Thyroid gland (tissue), 4 donors: Measurements from ENCODE around the gene SLC24A3. TPM values are rescaled to one million over a fixed set of nuclear protein-coding genes. Genes with fewer than 3 reads are reported as not detected.

ENCODE experiments used
- DNase-seq, 2 donors: peaks; one replicate each; pipeline ENCODE4 v3.0.0-alpha.2; 2019
- H3K27ac ChIP-seq, 3 donors: fragments of 200-600 bp; sonication (generic); 1 replicate in 2 of 3; 2 replicates in 1 of 3; pipeline ENCODE4 v1.5.1; 2016 to 2019; ENCODE audit warnings: mild to moderate bottlenecking in 1 of 3, moderate library complexity in 1 of 3
- H3K27me3 ChIP-seq: fragments of 200-600 bp; sonication (generic); one replicate; pipeline ENCODE4 v1.5.1; 2019
- H3K36me3 ChIP-seq, 2 donors: fragments of 200-600 bp; sonication (generic); one replicate each; pipeline ENCODE4 v1.5.1; 2016 to 2019
- H3K4me1 ChIP-seq, 2 donors: fragments of 200-600 bp; sonication (generic); one replicate each; pipeline ENCODE4 v1.5.1; 2017 to 2019
- H3K4me3 ChIP-seq, 3 donors: fragments of 200-600 bp; sonication (generic); replicated peaks in 1 of 3; 1 replicate in 2 of 3; 2 replicates in 1 of 3; pipeline ENCODE4 v1.5.1; 2016; ENCODE audit warnings: mild to moderate bottlenecking in 1 of 3
- H3K9me3 ChIP-seq: fragments of 200-600 bp; sonication (generic); one replicate; pipeline ENCODE4 v1.5.1; 2017
- CTCF ChIP-seq, 6 experiments: fragments of 200-600 bp in 3 of 6; fragments of 450-650 bp in 3 of 6; sonication (generic) in 3 of 6; IDR thresholded peaks; one replicate each; pipeline ENCODE4 v1.5.1; 2016 to 2019; ENCODE audit warnings: antibody characterized with exemption in 6 of 6, mild to moderate bottlenecking in 2 of 6, inconsistent platforms in 1 of 6, moderate library complexity in 1 of 6
- POLR2A ChIP-seq, 2 donors: fragments of 450-650 bp; IDR thresholded peaks; one replicate each; pipeline ENCODE4 v1.6.1; 2017; ENCODE audit warnings: antibody characterized with exemption in 2 of 2, mild to moderate bottlenecking in 2 of 2, moderate library complexity in 1 of 2
- WGBS, 2 donors: methylation state at CpG; one replicate each; pipeline ENCODE4 v1.1.5; 2017; 5-methylcytosine and 5-hydroxymethylcytosine counted together
- intact Hi-C: fragments of 100-400 bp; cut with DNase I; formaldehyde crosslinking; loops from one replicate; pipeline ENCODE4 v1.15.1; 2023
- total RNA-seq, 4 donors: library from RNA; depleted of rRNA; stranded (reverse); fragments of >200 nt; gene quantifications; one replicate each; pipeline ENCODE4 v1.2.3, GENCODE V29; 2016

SLC24A3 gene
- total RNA-seq, 4 donors from 2014 or later: 4.0 to 8.1 (median 6.3) TPM

- intact Hi-C loops: no loop called here
- Histone ChIP-seq H3K27ac (no peak overlapping the region), H3K27me3 (no peaks in the 10 kb centered on the region), H3K4me1 (peaks cover 0 to 4% of the 10 kb centered on the region in 2 donors), H3K4me3 (no peak overlapping the region), H3K36me3 (no peaks in the 10 kb centered on the region), H3K9me3 (no peaks in the 10 kb centered on the region)
- DNase-seq: no peak
- TF ChIP-seq CTCF (IDR thresholded peaks at IDR 0.05): no peak
- no peak for TF ChIP-seq POLR2A (IDR thresholded peaks at IDR 0.05)
- 93 to 94% methylated on average over 1 of the region's 1 CpG for WGBS, 2 donors
Observed at GRCh38 chr20:19448632-19449031, 236.2 kb downstream of the SLC24A3 start.

GRCh38 chr20:19449051-19449450 is 236.6 kb downstream of the SLC24A3 start:
- Histone ChIP-seq H3K9me3 (no peaks in the 10 kb centered on the region), H3K27me3 (no peaks in the 10 kb centered on the region), H3K27ac (no peak overlapping the region), H3K36me3 (no peaks in the 10 kb centered on the region), H3K4me3 (no peak overlapping the region), H3K4me1 (peaks cover 0 to 4% of the 10 kb centered on the region in 2 donors)
- intact Hi-C loops: no loop called here
- WGBS, 2 donors: 65 to 77% methylated on average over 8 of the region's 8 CpGs
- DNase-seq: peak; percentile 27 to 45
- TF ChIP-seq CTCF (IDR thresholded peaks at IDR 0.05) (no peak), POLR2A (IDR thresholded peaks at IDR 0.05) (no peak)

DNA sequence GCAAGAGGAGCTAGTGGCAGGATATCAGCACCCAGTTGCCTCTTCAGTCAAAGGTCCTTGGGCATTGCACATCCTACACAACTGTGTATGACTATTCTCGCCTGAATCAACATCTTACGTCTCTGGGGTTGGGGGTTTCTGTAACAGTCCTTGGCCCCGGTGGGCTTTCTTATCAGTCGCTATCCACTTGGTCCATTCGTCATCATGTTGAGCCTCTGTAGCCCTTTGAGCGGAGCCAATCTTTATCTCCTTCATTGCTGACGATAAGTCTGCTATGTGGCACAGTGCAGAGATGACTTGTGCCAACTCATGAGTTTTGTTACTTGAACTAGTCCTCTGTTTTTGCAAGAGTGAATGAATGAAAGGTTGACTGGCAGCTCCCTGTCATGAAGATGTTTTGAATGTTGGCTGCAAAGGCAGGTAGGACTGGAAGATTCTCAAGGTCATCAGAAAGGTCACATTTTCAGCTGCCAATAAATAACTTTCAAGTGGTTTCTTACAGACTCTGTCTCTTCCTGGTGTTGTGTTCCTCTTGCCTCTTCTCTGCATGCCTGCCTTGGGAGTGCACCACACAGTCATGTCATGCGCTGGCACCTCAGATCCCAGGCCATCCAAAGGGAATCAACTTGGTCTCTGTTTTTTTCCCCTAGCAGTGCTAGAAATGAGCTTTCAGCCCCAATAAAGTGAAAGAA is 238.9 kb downstream of the SLC24A3 start:
- intact Hi-C loops: no loop called here

GRCh38 chr20:19451923-19452295 is 239.5 kb downstream of the SLC24A3 start:
- Histone ChIP-seq H3K9me3 (no peaks in the 10 kb centered on the region), H3K4me3 (no peak overlapping the region), H3K27me3 (no peaks in the 10 kb centered on the region), H3K4me1 (peaks cover 0 to 4% of the 10 kb centered on the region in 2 donors), H3K36me3 (no peaks in the 10 kb centered on the region), H3K27ac (no peak overlapping the region)
- intact Hi-C loops: no loop called here
- no peak for DNase-seq
- WGBS, 2 donors: 78 to 92% methylated on average over 9 of the region's 9 CpGs
- TF ChIP-seq CTCF (IDR thresholded peaks at IDR 0.05) (no peak), POLR2A (IDR thresholded peaks at IDR 0.05) (no peak)

More for the DNA sequence above, 238.9 kb downstream of the SLC24A3 start:
- peak in 1 of 2 donors; percentile 24 for DNase-seq
- Histone ChIP-seq H3K27me3 (no peaks in the 10 kb centered on the region), H3K4me1 (peaks cover 0 to 4% of the 10 kb centered on the region in 2 donors), H3K9me3 (no peaks in the 10 kb centered on the region), H3K36me3 (no peaks in the 10 kb centered on the region), H3K27ac (no peak overlapping the region), H3K4me3 (no peak overlapping the region)
- no peak for TF ChIP-seq CTCF (IDR thresholded peaks at IDR 0.05)
- TF ChIP-seq POLR2A (IDR thresholded peaks at IDR 0.05): no peak
- WGBS, 2 donors: 88 to 96% methylated on average over 8 of the region's 8 CpGs

- DNase-seq: no peak
- no peak for TF ChIP-seq POLR2A (IDR thresholded peaks at IDR 0.05)
- TF ChIP-seq CTCF (IDR thresholded peaks at IDR 0.05): no peak
Observed at GRCh38 chr20:19453410-19453809, 241.0 kb downstream of the SLC24A3 start.

More at GRCh38 chr20:19453410-19453809, 241.0 kb downstream of the SLC24A3 start:
- intact Hi-C loops: no loop called here
- Histone ChIP-seq H3K9me3 (no peaks in the 10 kb centered on the region), H3K4me1 (peaks cover 0 to 4% of the 10 kb centered on the region in 2 donors), H3K27ac (no peak overlapping the region), H3K27me3 (no peaks in the 10 kb centered on the region), H3K36me3 (no peaks in the 10 kb centered on the region), H3K4me3 (no peak overlapping the region)
- WGBS, 2 donors: 93 to 94% methylated on average over 3 of the region's 3 CpGs
